ENCODE data around the gene KCNA10. TPM values are rescaled to one million over a fixed set of nuclear protein-coding genes. Genes with fewer than 3 reads are reported as not detected.

Gene KCNA10
- total RNA-seq, 2 experiments from 2014 or later = not detected

- Mint-ChIP-seq H3K4me3 (no peak overlapping the region), H3K27me3 (ENCODE audit: low read depth) (no peaks in the 10 kb centered on the region), H3K36me3 (ENCODE audit: low read depth) (no peaks in the 10 kb centered on the region), H3K27ac (no peak overlapping the region), H3K4me1 (ENCODE audit: low read depth) (no peaks in the 10 kb centered on the region), H3K9me3 (no peaks in the 10 kb centered on the region)
- intact Hi-C loops (cut with micrococcal nuclease) = no loop called here
- DNase-seq = no peak
- CTCF ChIA-PET = interaction anchor here (1.2 kb wide), 1 partner anchor 14 kb away, joined by 5 read pairs; no protein-coding TSS in a partner anchor
Measured at GRCh38 chr1:110509655-110510054, 9.3 kb downstream of the KCNA10 start.

- intact Hi-C loops (cut with micrococcal nuclease) = no loop called here
- Mint-ChIP-seq H3K27ac (no peak overlapping the region), H3K27me3 (ENCODE audit: low read depth) (no peaks in the 10 kb centered on the region), H3K36me3 (ENCODE audit: low read depth) (no peaks in the 10 kb centered on the region), H3K4me1 (ENCODE audit: low read depth) (no peaks in the 10 kb centered on the region), H3K4me3 (no peak overlapping the region), H3K9me3 (no peaks in the 10 kb centered on the region)
- CTCF ChIA-PET = interaction anchor here (0.7 to 1.4 kb wide), 4 partner anchors 10 to 301 kb away, joined by 3 to 7 read pairs (median 4); no protein-coding TSS in a partner anchor
- DNase-seq = no peak
Measured at GRCh38 chr1:110508028-110508940, 10.7 kb downstream of the KCNA10 start.

GRCh38 chr1:110506541-110506940 is 12.4 kb downstream of the KCNA10 start:
- H3K9me3 Mint-ChIP-seq = no peaks in the 10 kb centered on the region
- no peaks in the 10 kb centered on the region for H3K4me1 Mint-ChIP-seq (ENCODE audit: low read depth)
- no peak overlapping the region for H3K4me3 Mint-ChIP-seq
- H3K36me3 Mint-ChIP-seq (ENCODE audit: low read depth) = no peaks in the 10 kb centered on the region
- H3K27ac Mint-ChIP-seq = no peak overlapping the region
- CTCF ChIA-PET = interaction anchor here (1.8 kb wide), 1 partner anchor 11 kb away, joined by 7 read pairs; no protein-coding TSS in a partner anchor
- H3K27me3 Mint-ChIP-seq (ENCODE audit: low read depth) = no peaks in the 10 kb centered on the region
- intact Hi-C loops (cut with micrococcal nuclease) = no loop called here
- no peak for DNase-seq

- no peak for DNase-seq
- H3K4me1 Mint-ChIP-seq (ENCODE audit: low read depth) = no peaks in the 10 kb centered on the region
- H3K27ac Mint-ChIP-seq = no peak overlapping the region
- intact Hi-C loops (cut with micrococcal nuclease) = no loop called here
- H3K27me3 Mint-ChIP-seq (ENCODE audit: low read depth) = no peaks in the 10 kb centered on the region
- no peak overlapping the region for H3K4me3 Mint-ChIP-seq
- no peaks in the 10 kb centered on the region for H3K36me3 Mint-ChIP-seq (ENCODE audit: low read depth)
- H3K9me3 Mint-ChIP-seq = no peaks in the 10 kb centered on the region
- CTCF ChIA-PET = interaction anchor here (1.8 kb wide), 1 partner anchor 10 kb away, joined by 7 read pairs; no protein-coding TSS in a partner anchor
Measured at GRCh38 chr1:110505596-110505995, 13.4 kb downstream of the KCNA10 start.

GRCh38 chr1:110504226-110504625 is 14.7 kb downstream of the KCNA10 start:
- H3K4me1 Mint-ChIP-seq (ENCODE audit: low read depth) = no peaks in the 10 kb centered on the region
- no peak overlapping the region for H3K4me3 Mint-ChIP-seq
- CTCF ChIA-PET = interaction anchor here (1.5 kb wide), 1 partner anchor 277 kb away, joined by 3 read pairs; no protein-coding TSS in a partner anchor
- H3K9me3 Mint-ChIP-seq = no peaks in the 10 kb centered on the region
- no peak for DNase-seq
- no peaks in the 10 kb centered on the region for H3K27me3 Mint-ChIP-seq (ENCODE audit: low read depth)
- H3K27ac Mint-ChIP-seq = no peak overlapping the region
- intact Hi-C loops (cut with micrococcal nuclease) = no loop called here
- no peaks in the 10 kb centered on the region for H3K36me3 Mint-ChIP-seq (ENCODE audit: low read depth)

- no peaks in the 10 kb centered on the region for H3K27me3 Mint-ChIP-seq (ENCODE audit: low read depth)
- intact Hi-C loops (cut with micrococcal nuclease) = no loop called here
- no peak overlapping the region for H3K27ac Mint-ChIP-seq
- CTCF ChIA-PET = interaction anchor here (1.3 to 1.5 kb wide), 2 partner anchors 278 to 300 kb away, joined by 3 read pairs; no protein-coding TSS in a partner anchor
- no peaks in the 10 kb centered on the region for H3K36me3 Mint-ChIP-seq (ENCODE audit: low read depth)
- no peaks in the 10 kb centered on the region for H3K4me1 Mint-ChIP-seq (ENCODE audit: low read depth)
- H3K4me3 Mint-ChIP-seq = no peak overlapping the region
- no peak for DNase-seq
- no peaks in the 10 kb centered on the region for H3K9me3 Mint-ChIP-seq
Measured at GRCh38 chr1:110503471-110503870, 15.5 kb downstream of the KCNA10 start.

- H3K4me3 Mint-ChIP-seq = no peak overlapping the region
- no peaks in the 10 kb centered on the region for H3K27me3 Mint-ChIP-seq (ENCODE audit: low read depth)
- no peaks in the 10 kb centered on the region for H3K9me3 Mint-ChIP-seq
- H3K4me1 Mint-ChIP-seq (ENCODE audit: low read depth) = no peaks in the 10 kb centered on the region
- H3K36me3 Mint-ChIP-seq (ENCODE audit: low read depth) = no peaks in the 10 kb centered on the region
- intact Hi-C loops (cut with micrococcal nuclease) = no loop called here
- CTCF ChIA-PET = interaction anchor here (1.3 to 2.1 kb wide), 3 partner anchors 90 to 300 kb away, joined by 3 to 8 read pairs (median 3); no protein-coding TSS in a partner anchor
- no peak for DNase-seq
- H3K27ac Mint-ChIP-seq = no peak overlapping the region
Measured at GRCh38 chr1:110502402-110503151, 16.4 kb downstream of the KCNA10 start.

GRCh38 chr1:110501488-110502132 is 17.4 kb downstream of the KCNA10 start:
- intact Hi-C loops (cut with micrococcal nuclease) = no loop called here
- Mint-ChIP-seq H3K27ac (no peak overlapping the region), H3K9me3 (no peaks in the 10 kb centered on the region), H3K4me3 (no peak overlapping the region), H3K27me3 (ENCODE audit: low read depth) (no peaks in the 10 kb centered on the region), H3K4me1 (ENCODE audit: low read depth) (no peaks in the 10 kb centered on the region), H3K36me3 (ENCODE audit: low read depth) (no peaks in the 10 kb centered on the region)
- DNase-seq = no peak
- CTCF ChIA-PET = interaction anchor here (1.4 to 2.1 kb wide), 2 partner anchors 89 to 294 kb away, joined by 3 to 8 read pairs; no protein-coding TSS in a partner anchor

GRCh38 chr1:110498270-110498669 is 20.7 kb downstream of the KCNA10 start:
- no peaks in the 10 kb centered on the region for H3K4me1 Mint-ChIP-seq (ENCODE audit: low read depth)
- intact Hi-C loops (cut with micrococcal nuclease) = loop anchor here (5.0 kb wide), 1 partner anchor 186 kb away; no protein-coding TSS in a partner anchor
- CTCF ChIA-PET = interaction anchor here (0.8 to 4.6 kb wide), 6 partner anchors 11 to 290 kb away, joined by 3 to 76 read pairs (median 4); partner anchors contain the start of gene KCNC4
- H3K36me3 Mint-ChIP-seq (ENCODE audit: low read depth) = no peaks in the 10 kb centered on the region
- no peaks in the 10 kb centered on the region for H3K27me3 Mint-ChIP-seq (ENCODE audit: low read depth)
- no peaks in the 10 kb centered on the region for H3K9me3 Mint-ChIP-seq
- H3K4me3 Mint-ChIP-seq = no peak overlapping the region
- H3K27ac Mint-ChIP-seq = no peak overlapping the region
- DNase-seq = no peak

GRCh38 chr1:110495926-110496600 is 22.9 kb downstream of the KCNA10 start:
- intact Hi-C loops (cut with micrococcal nuclease) = loop anchor here (1.0 to 5.0 kb wide), 7 partner anchors 33 to 299 kb away; no protein-coding TSS in a partner anchor
- Mint-ChIP-seq H3K27me3 (ENCODE audit: low read depth) (no peaks in the 10 kb centered on the region), H3K27ac (peak overlapping the region; percentile 1), H3K4me1 (ENCODE audit: low read depth) (no peaks in the 10 kb centered on the region), H3K4me3 (no peak overlapping the region), H3K36me3 (ENCODE audit: low read depth) (no peaks in the 10 kb centered on the region), H3K9me3 (no peaks in the 10 kb centered on the region)
- peak; percentile 91 for DNase-seq
- CTCF ChIA-PET = interaction anchor here (0.6 to 4.6 kb wide), 81 partner anchors 9 to 1134 kb away, joined by 3 to 76 read pairs (median 5); partner anchors contain the start of genes KCNA10, KCNA2, KCNC4 and LAMTOR5

Data from activated naive CD4-positive, alpha-beta T cell treated with anti-CD3 and anti-CD28 coated beads for 36 hours (primary cell).